ENCODE measurements around the gene C19orf38.

GRCh38 chr19:10852941-10853340 is 4.7 kb downstream of the C19orf38 start:
- TF ChIP-seq POLR2A (IDR thresholded peaks at IDR 0.05; ENCODE audit: low read length) (no peak), GATA1 (IDR thresholded peaks at IDR 0.05; ENCODE audit: low read depth, low read length) (no peak)
